HS-27A (cell line): Measurements from ENCODE around the gene TTN.

Source experiments
- DNase-seq: peaks from one replicate; pipeline ENCODE4 v3.0.0-alpha.2; 2012; ENCODE audit warnings: low read depth, missing footprints

TTN gene

GRCh38 chr2:178811045-178811444 lies 3.8 kb upstream of the TTN start:
- no peak for DNase-seq

- no peak for DNase-seq
Measured at GRCh38 chr2:178810422-178810821, 3.2 kb upstream of the TTN start.

- no peak for DNase-seq
Measured at GRCh38 chr2:178806543-178806942, 680 bp downstream of the TTN start.

- no peak for DNase-seq
Measured at GRCh38 chr2:178805457-178805856, 1.8 kb downstream of the TTN start.

- no peak for DNase-seq
Measured at GRCh38 chr2:178804791-178805190, 2.4 kb downstream of the TTN start.

GRCh38 chr2:178800510-178800909 lies 6.7 kb downstream of the TTN start:
- DNase-seq = no peak

- DNase-seq = no peak
Measured at GRCh38 chr2:178799305-178799704, 7.9 kb downstream of the TTN start.

GRCh38 chr2:178796079-178796677 lies 11.0 kb downstream of the TTN start:
- peak; percentile 9 for DNase-seq

- no peak for DNase-seq
Measured at GRCh38 chr2:178787934-178788333, 19.3 kb downstream of the TTN start.

- no peak for DNase-seq
Measured at GRCh38 chr2:178787155-178787554, 20.1 kb downstream of the TTN start.

GRCh38 chr2:178783889-178784288 lies 23.3 kb downstream of the TTN start:
- no peak for DNase-seq

- DNase-seq = no peak
Measured at GRCh38 chr2:178782236-178782635, 25.0 kb downstream of the TTN start.

- no peak for DNase-seq
Measured at GRCh38 chr2:178777577-178777976, 29.6 kb downstream of the TTN start.

GRCh38 chr2:178776751-178777150 lies 30.5 kb downstream of the TTN start:
- DNase-seq = no peak

GRCh38 chr2:178775975-178776374 lies 31.2 kb downstream of the TTN start:
- no peak for DNase-seq

- no peak for DNase-seq
Measured at GRCh38 chr2:178770518-178770917, 36.7 kb downstream of the TTN start.

- DNase-seq = no peak
Measured at GRCh38 chr2:178767094-178768060, 39.8 kb downstream of the TTN start.

- DNase-seq = no peak
Measured at GRCh38 chr2:178764097-178764496, 43.1 kb downstream of the TTN start.

GRCh38 chr2:178761759-178762371 lies 45.4 kb downstream of the TTN start:
- no peak for DNase-seq

GRCh38 chr2:178756843-178757242 lies 50.4 kb downstream of the TTN start:
- DNase-seq = peak; percentile 22

GRCh38 chr2:178756343-178756742 lies 50.9 kb downstream of the TTN start:
- DNase-seq = no peak

GRCh38 chr2:178747767-178748166 lies 59.5 kb downstream of the TTN start:
- DNase-seq = no peak

GRCh38 chr2:178734518-178734917 lies 72.7 kb downstream of the TTN start:
- DNase-seq = no peak
